Neural crest cell (in vitro differentiated cells): ENCODE data around the gene ZNF638. TPM values are rescaled to one million over a fixed set of nuclear protein-coding genes. Genes with fewer than 3 reads are reported as not detected.
"Not testable (repeated sequence)": the region's sequence is repeated elsewhere in the genome, so short reads cannot be mapped to it uniquely, and the experiment has no call there.

ENCODE experiments used
- DNase-seq: peaks from one replicate; pipeline ENCODE4 v3.0.0; 2021; ENCODE audit warnings: low read depth, mixed read lengths, low spot score
- H3K27ac Mint-ChIP-seq: one replicate; pipeline ENCODE4 v1.8.0; 2021; ENCODE audit warnings: mild to moderate bottlenecking, mixed read lengths; ENCODE audit not compliant: unreplicated experiment
- H3K27me3 Mint-ChIP-seq: 2 replicates; pipeline ENCODE4 v1.8.0; 2021; ENCODE audit warnings: low read depth, mild to moderate bottlenecking, mixed read lengths
- H3K36me3 Mint-ChIP-seq: 2 replicates; pipeline ENCODE4 v1.8.0; 2021; ENCODE audit warnings: low read depth, mild to moderate bottlenecking, mixed read lengths
- H3K4me1 Mint-ChIP-seq: 2 replicates; pipeline ENCODE4 v1.8.0; 2021; ENCODE audit warnings: mixed read lengths
- H3K4me3 Mint-ChIP-seq: one replicate; pipeline ENCODE4 v1.8.0; 2021; ENCODE audit warnings: mild to moderate bottlenecking, mixed read lengths
- H3K9me3 Mint-ChIP-seq: 2 replicates; pipeline ENCODE4 v1.8.0; 2021; ENCODE audit warnings: mixed read lengths
- CTCF ChIP-seq: fragments of 200-600 bp; sonication (generic); conservative IDR thresholded peaks from 2 replicates; pipeline ENCODE4 v1.5.0; 2021; ENCODE audit warnings: antibody characterized with exemption, mild to moderate bottlenecking
- total RNA-seq: library from RNA; stranded (reverse); gene quantifications from 2 replicates; pipeline ENCODE4 v1.2.1, GENCODE V29; 2021

ZNF638 gene
- total RNA-seq, 1 donor from 2014 or later: 159 TPM

- no peak for DNase-seq
- H3K27ac Mint-ChIP-seq: no peak overlapping the region
- H3K27me3 Mint-ChIP-seq: no peaks in the 10 kb centered on the region
- no peak for TF ChIP-seq CTCF
- H3K4me1 Mint-ChIP-seq: peaks cover 26% of the 10 kb centered on the region
- no peaks in the 10 kb centered on the region for H3K9me3 Mint-ChIP-seq
- peak overlapping the region; percentile 73 for H3K4me3 Mint-ChIP-seq
- H3K36me3 Mint-ChIP-seq: peaks cover 2% of the 10 kb centered on the region
Measured at GRCh38 chr2:71330155-71330554, 1.4 kb upstream of the ZNF638 start.

- DNase-seq: no peak
- no peaks in the 10 kb centered on the region for H3K9me3 Mint-ChIP-seq
- no peak for TF ChIP-seq CTCF
- H3K4me3 Mint-ChIP-seq: peak overlapping the region; percentile 99
- H3K4me1 Mint-ChIP-seq: peaks cover 29% of the 10 kb centered on the region
- H3K27ac Mint-ChIP-seq: no peak overlapping the region
- peaks cover 2% of the 10 kb centered on the region for H3K36me3 Mint-ChIP-seq
- H3K27me3 Mint-ChIP-seq: no peaks in the 10 kb centered on the region
Measured at GRCh38 chr2:71330585-71331330, 824 bp upstream of the ZNF638 start.

GRCh38 chr2:71331331-71331580, 326 bp upstream of the ZNF638 start:
- Mint-ChIP-seq H3K4me1 (peaks cover 32% of the 10 kb centered on the region), H3K4me3 (peak overlapping the region; percentile 99)
- H3K9me3 Mint-ChIP-seq, H3K36me3 Mint-ChIP-seq, H3K27me3 Mint-ChIP-seq, DNase-seq, H3K27ac Mint-ChIP-seq: not testable (repeated sequence)

- H3K27me3 Mint-ChIP-seq: no peaks in the 10 kb centered on the region
- H3K9me3 Mint-ChIP-seq: no peaks in the 10 kb centered on the region
- no peak for TF ChIP-seq CTCF
- peak overlapping the region; percentile 100 for H3K27ac Mint-ChIP-seq
- no peak for DNase-seq
- peaks cover 2% of the 10 kb centered on the region for H3K36me3 Mint-ChIP-seq
- peaks cover 33% of the 10 kb centered on the region for H3K4me1 Mint-ChIP-seq
- H3K4me3 Mint-ChIP-seq: peak overlapping the region; percentile 99
Measured at GRCh38 chr2:71332435-71332796, 834 bp downstream of the ZNF638 start.

- Mint-ChIP-seq H3K9me3 (no peaks in the 10 kb centered on the region), H3K27me3 (no peaks in the 10 kb centered on the region), H3K4me1 (peaks cover 44% of the 10 kb centered on the region), H3K4me3 (peak overlapping the region; percentile 99), H3K36me3 (peaks cover 6% of the 10 kb centered on the region), H3K27ac (peak overlapping the region; percentile 10)
- no peak for DNase-seq
- TF ChIP-seq CTCF: no peak
Measured at GRCh38 chr2:71333619-71334018, 2.0 kb downstream of the ZNF638 start.

GRCh38 chr2:71336384-71336783, 4.8 kb downstream of the ZNF638 start:
- H3K27ac Mint-ChIP-seq: no peak overlapping the region
- TF ChIP-seq CTCF: no peak
- no peak overlapping the region for H3K4me3 Mint-ChIP-seq
- H3K9me3 Mint-ChIP-seq: no peaks in the 10 kb centered on the region
- H3K27me3 Mint-ChIP-seq: no peaks in the 10 kb centered on the region
- H3K36me3 Mint-ChIP-seq: peaks cover 6% of the 10 kb centered on the region
- DNase-seq: no peak
- peaks cover 63% of the 10 kb centered on the region for H3K4me1 Mint-ChIP-seq
